ENCODE data around the gene ZNF77.
"Not testable (repeated sequence)": the region's sequence is repeated elsewhere in the genome, so short reads cannot be mapped to it uniquely, and the experiment has no call there.

The ZNF77 gene

GRCh38 chr19:2957160-2957559 lies 12.4 kb upstream of the ZNF77 start:
- Mint-ChIP-seq H3K27me3 (no peaks in the 10 kb centered on the region), H3K4me1 (ENCODE audit: low read depth) (peaks cover 3% of the 10 kb centered on the region), H3K27ac (no peak overlapping the region), H3K4me3 (no peak overlapping the region), H3K9me3 (ENCODE audit: low read depth) (no peaks in the 10 kb centered on the region), H3K36me3 (no peaks in the 10 kb centered on the region)

GRCh38 chr19:2952953-2953481 lies 8.2 kb upstream of the ZNF77 start:
- Mint-ChIP-seq H3K36me3 (no peaks in the 10 kb centered on the region), H3K4me1 (ENCODE audit: low read depth) (peaks cover 13% of the 10 kb centered on the region), H3K4me3 (no peak overlapping the region), H3K9me3 (ENCODE audit: low read depth) (no peaks in the 10 kb centered on the region), H3K27me3 (no peaks in the 10 kb centered on the region), H3K27ac (no peak overlapping the region)

- H3K4me1 Mint-ChIP-seq (ENCODE audit: low read depth), result peaks cover 23% of the 10 kb centered on the region
- no peaks in the 10 kb centered on the region for H3K27me3 Mint-ChIP-seq
Measured at GRCh38 chr19:2950286-2951124, 5.7 kb upstream of the ZNF77 start.

GRCh38 chr19:2949939-2950285 lies 5.1 kb upstream of the ZNF77 start:
- Mint-ChIP-seq H3K4me1 (ENCODE audit: low read depth) (peaks cover 25% of the 10 kb centered on the region), H3K36me3 (no peaks in the 10 kb centered on the region), H3K4me3 (peak overlapping the region; percentile 96), H3K27me3 (no peaks in the 10 kb centered on the region), H3K9me3 (ENCODE audit: low read depth) (no peaks in the 10 kb centered on the region), H3K27ac (peak overlapping the region; percentile 93)

More at GRCh38 chr19:2950286-2951124, 5.7 kb upstream of the ZNF77 start:
- H3K36me3 Mint-ChIP-seq, result no peaks in the 10 kb centered on the region
- peak overlapping the region; percentile 96 for H3K4me3 Mint-ChIP-seq
- H3K9me3 Mint-ChIP-seq (ENCODE audit: low read depth), result no peaks in the 10 kb centered on the region
- H3K27ac Mint-ChIP-seq, result peak overlapping the region; percentile 93

GRCh38 chr19:2945575-2946184 lies 909 bp upstream of the ZNF77 start:
- Mint-ChIP-seq H3K27me3 (no peaks in the 10 kb centered on the region), H3K36me3 (no peaks in the 10 kb centered on the region), H3K4me3 (peak overlapping the region; percentile 97), H3K9me3 (ENCODE audit: low read depth) (no peaks in the 10 kb centered on the region), H3K4me1 (ENCODE audit: low read depth) (peaks cover 37% of the 10 kb centered on the region), H3K27ac (peak overlapping the region; percentile 97)

- Mint-ChIP-seq H3K9me3 (ENCODE audit: low read depth) (no peaks in the 10 kb centered on the region), H3K4me1 (ENCODE audit: low read depth) (peaks cover 31% of the 10 kb centered on the region), H3K4me3 (peak overlapping the region; percentile 97), H3K36me3 (no peaks in the 10 kb centered on the region), H3K27me3 (no peaks in the 10 kb centered on the region), H3K27ac (no peak overlapping the region)
Measured at GRCh38 chr19:2944403-2944774, 382 bp downstream of the ZNF77 start.

- Mint-ChIP-seq H3K27me3 (no peaks in the 10 kb centered on the region), H3K36me3 (no peaks in the 10 kb centered on the region), H3K27ac (no peak overlapping the region), H3K9me3 (ENCODE audit: low read depth) (no peaks in the 10 kb centered on the region), H3K4me3 (peak overlapping the region; percentile 49), H3K4me1 (ENCODE audit: low read depth) (peaks cover 24% of the 10 kb centered on the region)
Measured at GRCh38 chr19:2942928-2943640, 1.7 kb downstream of the ZNF77 start.

- not testable (repeated sequence) for H3K4me3 Mint-ChIP-seq; H3K4me1 Mint-ChIP-seq (ENCODE audit: low read depth); H3K27me3 Mint-ChIP-seq; H3K27ac Mint-ChIP-seq
- H3K36me3 Mint-ChIP-seq, result peaks cover 28% of the 10 kb centered on the region
- H3K9me3 Mint-ChIP-seq (ENCODE audit: low read depth), result peaks cover 12% of the 10 kb centered on the region
Measured at GRCh38 chr19:2935863-2936262, 8.9 kb downstream of the ZNF77 start.

GRCh38 chr19:2933490-2933910 lies 11.3 kb downstream of the ZNF77 start:
- peaks cover 32% of the 10 kb centered on the region for H3K36me3 Mint-ChIP-seq
- peaks cover 12% of the 10 kb centered on the region for H3K9me3 Mint-ChIP-seq (ENCODE audit: low read depth)
- no peak overlapping the region for H3K27ac Mint-ChIP-seq
- H3K4me1 Mint-ChIP-seq (ENCODE audit: low read depth), result no peaks in the 10 kb centered on the region
- no peaks in the 10 kb centered on the region for H3K27me3 Mint-ChIP-seq
- no peak overlapping the region for H3K4me3 Mint-ChIP-seq

GRCh38 chr19:2927032-2927430 lies 17.7 kb downstream of the ZNF77 start:
- H3K9me3 Mint-ChIP-seq (ENCODE audit: low read depth), result peaks cover 3% of the 10 kb centered on the region
- no peaks in the 10 kb centered on the region for H3K4me1 Mint-ChIP-seq (ENCODE audit: low read depth)
- peaks cover 11% of the 10 kb centered on the region for H3K36me3 Mint-ChIP-seq
- no peaks in the 10 kb centered on the region for H3K27me3 Mint-ChIP-seq
- H3K27ac Mint-ChIP-seq, result no peak overlapping the region
- no peak overlapping the region for H3K4me3 Mint-ChIP-seq

- Mint-ChIP-seq H3K27ac (no peak overlapping the region), H3K4me3 (no peak overlapping the region), H3K4me1 (ENCODE audit: low read depth) (no peaks in the 10 kb centered on the region), H3K9me3 (ENCODE audit: low read depth) (peaks cover 2% of the 10 kb centered on the region), H3K27me3 (no peaks in the 10 kb centered on the region), H3K36me3 (peaks cover 10% of the 10 kb centered on the region)
Measured at GRCh38 chr19:2926341-2927031, 18.3 kb downstream of the ZNF77 start.

- Mint-ChIP-seq H3K27me3 (no peaks in the 10 kb centered on the region), H3K9me3 (ENCODE audit: low read depth) (no peaks in the 10 kb centered on the region), H3K36me3 (peaks cover 8% of the 10 kb centered on the region), H3K4me3 (no peak overlapping the region), H3K4me1 (ENCODE audit: low read depth) (no peaks in the 10 kb centered on the region), H3K27ac (no peak overlapping the region)
Measured at GRCh38 chr19:2923510-2923909, 21.3 kb downstream of the ZNF77 start.

GRCh38 chr19:2922987-2923386 lies 21.8 kb downstream of the ZNF77 start:
- Mint-ChIP-seq H3K27me3 (no peaks in the 10 kb centered on the region), H3K36me3 (peaks cover 11% of the 10 kb centered on the region), H3K4me1 (ENCODE audit: low read depth) (no peaks in the 10 kb centered on the region), H3K9me3 (ENCODE audit: low read depth) (no peaks in the 10 kb centered on the region), H3K27ac (no peak overlapping the region), H3K4me3 (no peak overlapping the region)

- peaks cover 10% of the 10 kb centered on the region for H3K9me3 Mint-ChIP-seq (ENCODE audit: low read depth)
- H3K27me3 Mint-ChIP-seq, result no peaks in the 10 kb centered on the region
- H3K4me3 Mint-ChIP-seq, result no peak overlapping the region
- H3K27ac Mint-ChIP-seq, result no peak overlapping the region
- peaks cover 34% of the 10 kb centered on the region for H3K36me3 Mint-ChIP-seq
- H3K4me1 Mint-ChIP-seq (ENCODE audit: low read depth), result peaks cover 1% of the 10 kb centered on the region
Measured at GRCh38 chr19:2917275-2918184, 27.2 kb downstream of the ZNF77 start.
